ENCODE measurements around the gene NCL. TPM values are rescaled to one million over a fixed set of nuclear protein-coding genes. Genes with fewer than 3 reads are reported as not detected.

NCL gene, protein sequence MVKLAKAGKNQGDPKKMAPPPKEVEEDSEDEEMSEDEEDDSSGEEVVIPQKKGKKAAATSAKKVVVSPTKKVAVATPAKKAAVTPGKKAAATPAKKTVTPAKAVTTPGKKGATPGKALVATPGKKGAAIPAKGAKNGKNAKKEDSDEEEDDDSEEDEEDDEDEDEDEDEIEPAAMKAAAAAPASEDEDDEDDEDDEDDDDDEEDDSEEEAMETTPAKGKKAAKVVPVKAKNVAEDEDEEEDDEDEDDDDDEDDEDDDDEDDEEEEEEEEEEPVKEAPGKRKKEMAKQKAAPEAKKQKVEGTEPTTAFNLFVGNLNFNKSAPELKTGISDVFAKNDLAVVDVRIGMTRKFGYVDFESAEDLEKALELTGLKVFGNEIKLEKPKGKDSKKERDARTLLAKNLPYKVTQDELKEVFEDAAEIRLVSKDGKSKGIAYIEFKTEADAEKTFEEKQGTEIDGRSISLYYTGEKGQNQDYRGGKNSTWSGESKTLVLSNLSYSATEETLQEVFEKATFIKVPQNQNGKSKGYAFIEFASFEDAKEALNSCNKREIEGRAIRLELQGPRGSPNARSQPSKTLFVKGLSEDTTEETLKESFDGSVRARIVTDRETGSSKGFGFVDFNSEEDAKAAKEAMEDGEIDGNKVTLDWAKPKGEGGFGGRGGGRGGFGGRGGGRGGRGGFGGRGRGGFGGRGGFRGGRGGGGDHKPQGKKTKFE
- 512 TPM for total RNA-seq
- long read RNA-seq, full-length matches to known transcripts, result 884 of 1,115 reads
- long read RNA-seq, partial matches to known transcripts, result 182 of 1,115 reads
- long read RNA-seq, other reads (novel, unspliced or antisense), result 49 of 1,115 reads

DNA sequence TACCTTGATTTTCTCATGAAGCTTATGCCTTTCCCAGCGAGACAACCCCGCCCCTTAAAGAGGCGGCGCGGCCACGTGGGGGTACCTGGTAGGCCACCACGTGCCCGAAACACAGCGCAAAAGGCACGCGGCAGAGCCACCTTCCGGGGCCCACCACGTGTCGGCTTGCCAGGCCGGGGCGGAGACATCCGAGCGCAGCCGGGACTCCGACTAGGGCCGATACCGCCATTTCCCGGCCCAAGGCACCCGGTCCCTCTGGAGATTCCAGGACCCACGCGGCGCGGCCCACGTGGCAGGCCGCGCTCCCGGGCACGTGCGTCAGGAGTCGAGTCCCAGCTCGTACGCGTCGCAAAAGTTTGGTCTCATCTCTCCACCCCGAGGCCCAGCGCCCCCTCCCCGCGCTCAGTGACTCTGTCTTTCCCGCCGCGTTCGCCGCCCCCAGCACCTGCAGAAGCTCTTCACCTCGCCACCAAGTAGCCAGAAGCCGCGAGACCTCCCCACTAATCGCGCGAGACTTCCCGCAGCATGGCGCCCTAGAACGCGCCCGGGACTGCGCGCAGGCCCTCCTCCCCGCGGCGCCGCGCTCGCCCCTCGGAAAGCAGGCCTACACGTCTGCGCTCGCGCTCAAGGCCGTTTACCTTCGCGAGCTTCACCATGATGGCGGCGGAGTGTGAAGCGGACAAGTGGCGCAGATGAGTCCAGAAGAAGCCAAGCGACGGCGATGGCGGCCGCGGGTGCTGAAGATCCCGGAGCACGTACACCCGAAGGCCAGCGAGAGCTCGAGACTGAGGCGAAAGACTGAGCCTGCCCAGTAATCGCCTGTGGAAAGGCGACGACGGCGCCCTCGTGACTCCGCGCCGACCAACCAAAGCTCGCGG lies at the start of gene NCL:
NCL (minus strand) TSS at position 787 of the 878 bp plus-strand sequence; CDS start at position 656, 131 bp downstream.
- no peak for DNase-seq (ENCODE audit: low spot score)

DNA sequence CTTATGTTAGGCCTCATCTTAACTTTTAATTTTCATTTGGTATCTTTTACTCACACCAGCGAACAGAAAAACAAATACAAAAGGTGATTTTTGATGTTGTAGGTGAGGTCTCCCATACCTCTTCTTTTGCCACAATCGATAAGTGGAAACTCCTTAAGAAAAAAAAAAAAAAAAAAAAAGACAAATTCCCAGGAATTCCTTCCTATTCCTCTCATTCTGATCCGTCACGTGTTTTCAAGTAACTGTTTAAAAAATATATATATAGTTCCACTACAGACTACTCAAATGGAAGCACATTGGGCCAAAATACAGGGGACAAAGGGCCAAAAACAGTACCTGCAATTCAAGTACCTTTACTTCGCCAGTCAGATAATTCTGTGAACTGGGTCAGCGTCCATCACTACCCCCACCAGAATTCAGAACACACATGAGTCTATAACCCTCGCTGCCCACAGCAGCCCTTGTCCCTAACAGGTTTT lies 49.5 kb upstream of the NCL start:
- DNase-seq (ENCODE audit: low spot score), result no peak

GRCh38 chr2:231512222-231512621 lies 47.9 kb upstream of the NCL start:
- peak; percentile 82 for DNase-seq (ENCODE audit: low spot score)

DNA sequence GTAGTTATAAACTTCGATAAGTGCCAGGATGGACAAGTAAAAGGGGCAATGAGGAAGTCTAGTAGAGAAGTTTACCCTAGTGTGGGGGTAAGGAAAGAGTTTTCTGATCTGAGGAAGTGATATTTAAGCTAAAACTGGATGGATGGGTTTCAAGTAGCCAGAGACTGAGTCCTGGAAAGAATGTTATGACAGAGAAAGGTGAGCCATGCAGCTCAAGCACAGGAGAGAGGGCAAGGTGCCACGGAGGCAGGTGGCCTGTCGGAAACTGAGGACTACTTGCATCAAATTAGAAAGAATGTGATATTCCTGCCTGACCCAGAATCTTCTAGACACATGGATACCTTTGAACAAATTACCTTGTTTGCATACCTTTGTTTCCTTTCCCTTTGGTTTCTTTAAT lies 39.5 kb upstream of the NCL start:
- peak; percentile 74 for DNase-seq (ENCODE audit: low spot score)

DNA sequence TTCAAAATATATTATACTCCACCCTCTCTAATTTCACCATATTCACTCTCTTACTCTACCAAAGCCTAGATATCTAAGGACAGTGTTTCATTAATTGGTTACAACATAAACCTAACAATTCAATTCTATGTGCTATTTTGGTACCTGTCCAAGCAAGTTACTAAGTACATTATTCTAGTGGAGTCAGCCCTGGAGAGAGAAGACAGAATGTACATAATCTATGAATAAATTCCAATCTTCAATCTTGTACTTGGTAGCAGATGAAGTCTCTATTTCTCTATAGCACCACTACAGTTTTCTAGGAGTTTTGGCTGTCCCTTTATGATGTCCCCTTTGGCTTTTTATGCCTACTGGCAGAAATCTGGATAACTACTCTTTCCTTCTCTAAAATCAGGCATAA lies 38.3 kb upstream of the NCL start:
- no peak for DNase-seq (ENCODE audit: low spot score)

DNA sequence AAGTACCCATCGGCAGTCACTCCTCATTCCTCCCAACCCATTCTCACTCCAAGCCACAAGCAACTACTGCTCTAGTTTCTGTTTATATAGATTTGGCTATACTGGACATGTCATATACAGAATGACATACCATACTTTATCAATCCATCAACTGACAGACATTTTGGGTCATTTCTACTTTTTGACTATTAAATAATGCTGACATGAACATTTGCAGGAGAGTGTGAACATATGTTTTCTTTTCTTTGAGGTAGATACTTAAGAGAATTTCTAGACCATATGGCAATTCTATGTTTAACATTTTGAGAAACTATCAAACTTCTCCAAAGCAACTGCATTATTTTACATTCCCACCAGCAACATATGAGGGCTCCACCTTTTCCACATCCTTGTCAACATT lies 33.4 kb upstream of the NCL start:
- no peak for DNase-seq (ENCODE audit: low spot score)

GRCh38 chr2:231494669-231495068 lies 30.4 kb upstream of the NCL start:
- no peak for DNase-seq (ENCODE audit: low spot score)

- peak; percentile 55 for DNase-seq (ENCODE audit: low spot score)
Measured at GRCh38 chr2:231490801-231491200, 26.5 kb upstream of the NCL start.

- DNase-seq (ENCODE audit: low spot score), result peak; percentile 55
Measured at GRCh38 chr2:231489990-231490389, 25.7 kb upstream of the NCL start.

- DNase-seq (ENCODE audit: low spot score), result peak; percentile 11
Measured at GRCh38 chr2:231488331-231488730, 24.0 kb upstream of the NCL start.

DNA sequence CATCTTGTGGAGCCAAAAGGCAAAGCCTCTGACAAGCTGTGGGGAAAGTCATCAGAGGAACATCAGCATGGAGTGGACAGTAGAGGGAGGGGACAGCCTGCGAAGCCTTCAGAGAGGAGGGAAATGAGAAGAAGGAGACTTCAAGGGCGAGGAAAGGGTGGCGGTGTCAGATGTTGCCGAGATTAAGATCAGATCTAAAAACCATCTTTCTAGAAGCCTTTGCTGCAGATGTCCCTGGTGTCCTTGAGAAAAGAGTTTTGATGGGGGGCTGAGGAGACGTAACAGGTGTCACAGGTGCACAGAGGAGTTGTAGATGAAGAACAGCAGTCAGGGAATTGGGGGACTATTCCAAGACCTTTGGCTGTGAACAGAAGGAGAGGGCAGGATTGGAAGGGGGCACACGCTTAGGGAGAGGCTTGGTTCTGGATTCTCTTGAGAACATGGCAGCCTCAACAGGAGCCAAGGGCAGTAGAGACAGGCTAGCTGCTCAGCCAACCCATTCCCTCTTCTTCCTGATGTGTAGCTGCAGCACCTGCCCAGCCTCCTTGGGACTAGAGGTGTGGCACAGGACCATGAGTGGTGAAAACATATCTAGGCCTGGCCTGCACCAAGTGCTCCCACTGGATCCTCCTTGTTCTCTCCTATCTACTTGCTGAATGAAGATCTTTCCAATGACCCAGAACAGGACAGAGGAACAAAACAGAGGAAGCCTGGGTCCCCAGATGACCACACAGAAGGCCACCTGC lies 22.7 kb upstream of the NCL start:
- peak; percentile 49 for DNase-seq (ENCODE audit: low spot score)

DNA sequence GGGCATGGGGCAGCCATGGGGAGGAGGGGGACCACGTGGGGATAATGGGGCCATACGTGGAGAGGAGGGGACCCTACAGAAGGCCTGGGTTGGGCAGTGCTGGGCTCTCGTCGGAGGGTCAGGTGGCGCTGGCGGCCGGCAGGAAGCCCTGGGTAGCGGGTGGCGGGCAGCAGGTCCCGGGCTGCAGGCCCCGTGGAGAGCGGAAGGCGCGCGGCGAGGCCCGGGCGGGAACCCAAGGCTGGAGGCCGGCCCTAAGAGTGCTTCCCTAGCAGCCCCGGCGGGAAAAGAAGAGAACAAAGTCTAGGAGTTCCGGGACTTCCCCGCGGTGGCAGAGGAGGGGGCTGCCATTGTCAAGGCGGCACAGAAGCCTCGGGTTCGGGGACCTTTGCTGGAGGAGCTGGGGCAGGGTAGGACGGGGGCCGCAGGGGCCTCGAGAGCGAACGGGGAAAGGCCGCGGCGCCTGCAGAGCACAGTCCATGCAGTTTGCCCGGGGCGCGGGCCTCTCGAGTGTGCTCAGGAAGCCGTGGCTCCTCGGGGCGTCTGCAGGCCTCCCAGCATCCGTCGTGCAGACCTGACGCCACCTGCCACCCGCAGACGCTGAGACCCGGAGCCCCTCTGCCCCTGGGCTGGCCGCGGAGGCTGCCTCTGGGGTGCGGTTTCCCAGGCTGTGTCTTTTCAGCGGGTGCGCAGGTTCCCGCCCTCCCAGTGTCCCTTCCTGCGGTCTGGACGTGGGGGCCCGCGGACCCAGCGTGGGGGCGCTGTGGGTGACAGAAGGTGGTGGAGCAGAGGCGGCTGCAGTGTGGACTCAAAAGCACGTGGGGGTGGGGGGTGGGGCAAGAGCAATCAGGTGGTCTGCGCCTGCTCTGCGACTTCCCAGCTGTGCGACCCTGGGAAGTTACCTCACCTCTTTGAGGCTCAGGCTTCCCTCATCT lies 19.4 kb upstream of the NCL start:
- no peak for DNase-seq (ENCODE audit: low spot score)

DNA sequence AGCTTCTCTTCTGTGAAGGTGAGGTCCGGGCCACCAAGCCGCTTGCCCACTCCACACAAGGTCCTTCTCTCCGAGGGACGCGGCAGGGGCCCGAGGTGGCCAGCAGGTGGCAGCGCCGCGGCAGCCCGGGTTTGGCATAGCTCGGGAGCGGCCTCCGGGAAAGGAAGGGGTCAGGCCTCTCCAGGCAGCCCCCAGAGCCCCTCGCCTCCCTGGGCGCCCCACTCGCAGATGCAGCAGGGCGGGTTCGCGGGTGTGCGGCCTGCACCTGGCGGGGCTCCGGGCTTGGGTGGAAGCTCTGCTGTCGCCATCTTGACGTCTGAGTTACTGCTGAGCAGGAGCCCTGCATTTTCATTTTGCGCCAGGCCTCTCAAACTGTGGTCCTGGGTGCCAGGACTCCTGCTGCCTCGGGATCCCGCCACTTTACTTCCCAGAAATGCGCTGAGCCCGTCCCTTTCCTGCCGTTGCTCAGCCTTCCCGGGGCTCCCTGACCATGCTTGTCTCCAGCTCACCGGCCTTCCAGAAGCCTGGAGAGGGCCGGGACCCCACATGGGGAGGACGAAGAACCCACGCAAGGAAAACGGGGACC lies 18.6 kb upstream of the NCL start:
- DNase-seq (ENCODE audit: low spot score), result peak; percentile 93

- DNase-seq (ENCODE audit: low spot score), result peak; percentile 82
Measured at GRCh38 chr2:231480781-231481180, 16.5 kb upstream of the NCL start.

- no peak for DNase-seq (ENCODE audit: low spot score)
Measured at GRCh38 chr2:231479455-231479854, 15.2 kb upstream of the NCL start.

GRCh38 chr2:231476920-231477319 lies 12.6 kb upstream of the NCL start:
- DNase-seq (ENCODE audit: low spot score), result no peak

GRCh38 chr2:231475965-231476364 lies 11.7 kb upstream of the NCL start:
- no peak for DNase-seq (ENCODE audit: low spot score)

DNA sequence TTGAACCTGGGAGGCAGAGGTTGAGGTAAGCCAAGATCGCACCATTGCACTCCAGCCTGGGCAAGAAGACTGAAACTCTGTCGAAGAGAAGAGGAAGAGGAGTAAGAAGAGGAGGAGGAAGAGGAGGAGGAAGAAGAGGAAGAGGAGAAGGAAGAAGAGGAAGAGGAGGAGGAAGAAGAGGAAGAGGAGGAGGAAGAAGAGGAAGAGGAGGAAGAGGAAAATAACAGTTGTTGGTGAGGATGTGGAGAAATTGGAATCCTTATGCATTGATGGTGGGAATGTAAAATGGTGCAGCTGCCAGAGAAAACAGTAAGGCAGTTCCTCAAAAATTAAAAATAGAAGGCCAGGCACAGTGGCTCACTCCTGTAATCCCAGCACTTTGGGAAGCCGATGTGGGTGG lies 8.5 kb upstream of the NCL start:
- no peak for DNase-seq (ENCODE audit: low spot score)
